ENCODE results near the gene NKAIN2. TPM values are rescaled to one million over a fixed set of nuclear protein-coding genes. Genes with fewer than 3 reads are reported as not detected.

The NKAIN2 gene
- total and polyA plus RNA-seq, 2 donors (not counting 3 experiments of a cell fraction or from before 2014, with no cell fraction given): 0.03 TPM; not detected in 1

- no peaks in the 10 kb centered on the region for H3K36me3 ChIP-seq (ENCODE audit: control insufficient read depth in 2 of 2, extremely low read depth in 1 of 2, insufficient read depth in 2 of 2, low read length in 2 of 2)
- TF ChIP-seq JUN (IDR thresholded peaks at IDR 0.05; ENCODE audit: borderline replicate concordance, insufficient read depth, insufficient read length, low read depth): no peak
- no peak for TF ChIP-seq MYC (IDR thresholded peaks at IDR 0.05; ENCODE audit: low read depth, low read length)
- no peak for TF ChIP-seq EZH2 (IDR thresholded peaks at IDR 0.05; ENCODE audit: borderline replicate concordance, low read depth, low read length, severe bottlenecking)
- no peak for TF ChIP-seq FOS (IDR thresholded peaks at IDR 0.05; ENCODE audit: borderline replicate concordance, insufficient read depth, low read length)
- no peak for TF ChIP-seq POLR2AphosphoS5 (IDR thresholded peaks at IDR 0.05; ENCODE audit: insufficient read depth, low read depth, low read length)
- no peak for TF ChIP-seq GATA2 (IDR thresholded peaks at IDR 0.05; ENCODE audit: insufficient read depth, insufficient read length, low read depth, low read length)
- TF ChIP-seq CTCF (IDR thresholded peaks at IDR 0.05; ENCODE audit: extremely low read depth in 1 of 2, insufficient read depth in 1 of 2, low read depth in 1 of 2, low read length in 2 of 2): no peak
- no peak for TF ChIP-seq POLR2A (IDR thresholded peaks at IDR 0.05; ENCODE audit: low read depth, low read length)
- no peak for TF ChIP-seq MAX (IDR thresholded peaks at IDR 0.05; ENCODE audit: insufficient read depth, insufficient read length)
- FAIRE-seq (no peak), DNase-seq (ENCODE audit: low read depth, low spot score) (no peak)
- H4K20me1 ChIP-seq (replicated peaks; ENCODE audit: control insufficient read depth, extremely low read depth, insufficient read depth, low read length): no peaks in the 10 kb centered on the region
- ChIA-PET POLR2A (no interaction called here), CTCF (interaction anchor here (1.4 kb wide), 1 partner anchor 11 kb away, joined by 3 read pairs; no protein-coding TSS in a partner anchor)
- no peak overlapping the region for H3K4me3 ChIP-seq (replicated peaks in 1 of 3; ENCODE audit: insufficient read depth in 1 of 3, low read depth in 1 of 3, low read length in 3 of 3)
- no peak overlapping the region for H3K27ac ChIP-seq (ENCODE audit: insufficient read depth, low read depth, low read length)
- H3K9me3 ChIP-seq (replicated peaks; ENCODE audit: control insufficient read depth, insufficient read depth, low read length): no peaks in the 10 kb centered on the region
- no TSS peak for BruUV-seq (replicated peaks)
- H3K79me2 ChIP-seq (ENCODE audit: control insufficient read depth, insufficient read depth, low read length): no peaks in the 10 kb centered on the region
- intact Hi-C loops (cut with micrococcal nuclease) (no loop called here), dilution Hi-C loops (cut with MboI; ENCODE audit: extremely low pct_ligation_motif_present, low sequenced_read_pairs) (no loop called here)
- H3K4me2 ChIP-seq (ENCODE audit: insufficient read depth, low read length): no peak overlapping the region
- H3K4me1 ChIP-seq (ENCODE audit: control insufficient read depth, extremely low read depth, insufficient read depth, low read length): no peaks in the 10 kb centered on the region
- no peak overlapping the region for H2AFZ ChIP-seq (ENCODE audit: low read depth, low read length)
- no peaks in the 10 kb centered on the region for H3K9me1 ChIP-seq (replicated peaks; ENCODE audit: control insufficient read depth, extremely low read depth, insufficient read depth, low read length)
- H3K9ac ChIP-seq (replicated peaks; ENCODE audit: extremely low read depth, insufficient read depth, low read length): no peak overlapping the region
- H3K27me3 ChIP-seq (ENCODE audit: control insufficient read depth in 2 of 2, insufficient read depth in 2 of 2, low read length in 2 of 2): no peaks in the 10 kb centered on the region
These were observed 395.6 kb downstream of the NKAIN2 start for GRCh38 chr6:124199286-124199685.
